HG03196 (cell line): ENCODE results near the gene SLC22A23.

ENCODE experiments used
- ATAC-seq: cut with Tn5 transposase; IDR thresholded peaks from one replicate; pipeline ENCODE4 v1.9.1; 2021; ENCODE audit not compliant: unreplicated experiment

Gene SLC22A23

GRCh38 chr6:3446184-3446583 lies 10.7 kb downstream of the SLC22A23 start:
- ATAC-seq, result no peak

- no peak for ATAC-seq
These were observed 12.4 kb downstream of the SLC22A23 start for GRCh38 chr6:3444276-3445088.

GRCh38 chr6:3443221-3443515 lies 13.7 kb downstream of the SLC22A23 start:
- ATAC-seq, result no peak

- no peak for ATAC-seq
These were observed 14.2 kb downstream of the SLC22A23 start for GRCh38 chr6:3442431-3443220.

- ATAC-seq, result no peak
These were observed 15.9 kb downstream of the SLC22A23 start for GRCh38 chr6:3440911-3441310.

- no peak for ATAC-seq
These were observed 16.9 kb downstream of the SLC22A23 start for GRCh38 chr6:3439961-3440360.

GRCh38 chr6:3438190-3439167 lies 18.4 kb downstream of the SLC22A23 start:
- no peak for ATAC-seq

- ATAC-seq, result no peak
These were observed 23.8 kb downstream of the SLC22A23 start for GRCh38 chr6:3433005-3433404.

GRCh38 chr6:3432416-3432815 lies 24.4 kb downstream of the SLC22A23 start:
- ATAC-seq, result no peak

- no peak for ATAC-seq
These were observed 24.9 kb downstream of the SLC22A23 start for GRCh38 chr6:3431994-3432393.

GRCh38 chr6:3429211-3429610 lies 27.6 kb downstream of the SLC22A23 start:
- no peak for ATAC-seq

- no peak for ATAC-seq
These were observed 28.1 kb downstream of the SLC22A23 start for GRCh38 chr6:3428700-3429099.

- ATAC-seq, result no peak
These were observed 28.6 kb downstream of the SLC22A23 start for GRCh38 chr6:3428247-3428646.

- ATAC-seq, result no peak
These were observed 29.2 kb downstream of the SLC22A23 start for GRCh38 chr6:3427687-3428085.

GRCh38 chr6:3426927-3427686 lies 29.7 kb downstream of the SLC22A23 start:
- ATAC-seq, result no peak

GRCh38 chr6:3426091-3426926 lies 30.5 kb downstream of the SLC22A23 start:
- ATAC-seq, result no peak

- ATAC-seq, result no peak
These were observed 31.3 kb downstream of the SLC22A23 start for GRCh38 chr6:3425574-3425973.

- no peak for ATAC-seq
These were observed 32.5 kb downstream of the SLC22A23 start for GRCh38 chr6:3424185-3424927.
